ENCODE measurements around the gene PIEZO2. TPM values are rescaled to one million over a fixed set of nuclear protein-coding genes. Genes with fewer than 3 reads are reported as not detected.

The PIEZO2 gene
- polyA plus RNA-seq, 1 experiment: 2.8 TPM

DNA sequence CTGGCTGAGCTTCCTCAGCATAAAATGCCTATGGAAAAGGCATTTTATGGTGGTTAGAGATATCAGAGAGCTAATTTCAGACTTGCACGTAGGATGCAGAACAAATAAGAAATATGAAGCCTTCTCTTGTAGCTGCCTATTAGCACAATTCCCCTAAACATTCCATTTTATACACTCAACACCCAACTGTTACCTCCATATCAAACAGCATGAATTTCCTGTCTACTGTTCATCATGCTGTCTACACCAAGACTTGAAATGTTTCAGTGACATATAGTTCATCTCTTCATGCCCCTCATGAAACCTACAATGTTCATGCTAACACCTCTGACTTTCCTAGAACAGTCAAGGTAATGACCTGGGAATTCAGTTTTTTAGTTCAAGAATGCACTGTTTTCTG lies 249.9 kb downstream of the PIEZO2 start:
- Histone ChIP-seq H3K9me3 (ENCODE audit: control insufficient read depth, insufficient read depth, low read length) (no peaks in the 10 kb centered on the region), H3K27ac (ENCODE audit: low read depth, low read length) (no peak overlapping the region), H3K27me3 (ENCODE audit: control insufficient read depth, insufficient read depth, low read length) (peaks cover 3% of the 10 kb centered on the region), H3K4me3 (ENCODE audit: low read depth, low read length) (no peak overlapping the region)
- TF ChIP-seq CTCF (IDR thresholded peaks at IDR 0.05; ENCODE audit: low read depth, low read length): no peak
- CTCF ChIA-PET: no interaction called here
- POLR2A ChIA-PET: no interaction called here
- no peak for DNase-seq (ENCODE audit: low read depth, low spot score)

DNA sequence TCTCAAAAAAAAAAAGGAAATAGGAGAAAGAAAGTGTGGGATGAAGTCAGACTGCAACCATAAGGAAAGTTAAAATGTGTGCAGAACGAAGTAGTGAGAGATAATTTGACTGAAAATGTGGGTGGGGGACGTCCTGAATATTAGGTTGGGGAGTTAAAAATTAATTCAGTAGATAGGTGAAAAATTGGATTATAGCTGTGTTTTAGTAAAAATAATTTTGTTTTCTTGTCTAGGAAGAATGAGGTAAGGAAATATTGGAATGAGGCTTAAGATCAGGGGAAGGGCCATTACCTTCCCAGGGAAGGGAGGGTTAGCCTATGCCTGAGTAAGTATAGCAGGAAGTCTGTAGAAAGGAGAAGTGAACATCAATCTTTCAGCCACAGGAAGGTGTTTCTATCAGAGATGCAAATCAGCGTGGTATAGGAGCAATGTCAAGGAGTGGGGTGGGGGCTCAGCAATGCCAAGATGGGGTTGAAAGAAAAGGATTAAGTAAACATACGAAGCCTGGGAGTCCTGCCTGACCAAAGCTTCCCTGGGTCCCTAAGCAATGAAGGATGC lies 250.9 kb downstream of the PIEZO2 start:
- CTCF ChIA-PET: no interaction called here
- no peak overlapping the region for H3K4me3 ChIP-seq (ENCODE audit: low read depth, low read length)
- H3K9me3 ChIP-seq (ENCODE audit: control insufficient read depth, insufficient read depth, low read length): no peaks in the 10 kb centered on the region
- POLR2A ChIA-PET: interaction anchor here (0.7 kb wide), 1 partner anchor 253 kb away, joined by 3 read pairs; no protein-coding TSS in a partner anchor
- no peak for DNase-seq (ENCODE audit: low read depth, low spot score)
- H3K27ac ChIP-seq (ENCODE audit: low read depth, low read length): no peak overlapping the region
- TF ChIP-seq CTCF (IDR thresholded peaks at IDR 0.05; ENCODE audit: low read depth, low read length): no peak
- H3K27me3 ChIP-seq (ENCODE audit: control insufficient read depth, insufficient read depth, low read length): peaks cover 8% of the 10 kb centered on the region

- POLR2A ChIA-PET: no interaction called here
- CTCF ChIA-PET: no interaction called here
- H3K27ac ChIP-seq (ENCODE audit: low read depth, low read length): no peak overlapping the region
- TF ChIP-seq CTCF (IDR thresholded peaks at IDR 0.05; ENCODE audit: low read depth, low read length): no peak
- H3K27me3 ChIP-seq (ENCODE audit: control insufficient read depth, insufficient read depth, low read length): peaks cover 8% of the 10 kb centered on the region
- DNase-seq (ENCODE audit: low read depth, low spot score): no peak
- H3K9me3 ChIP-seq (ENCODE audit: control insufficient read depth, insufficient read depth, low read length): no peaks in the 10 kb centered on the region
- H3K4me3 ChIP-seq (ENCODE audit: low read depth, low read length): no peak overlapping the region
Observed at GRCh38 chr18:10896851-10897250, 252.5 kb downstream of the PIEZO2 start.

- no peak for DNase-seq (ENCODE audit: low read depth, low spot score)
- CTCF ChIA-PET: no interaction called here
- H3K27me3 ChIP-seq (ENCODE audit: control insufficient read depth, insufficient read depth, low read length): peaks cover 8% of the 10 kb centered on the region
Observed at GRCh38 chr18:10895976-10896375, 253.4 kb downstream of the PIEZO2 start.

GRCh38 chr18:10894501-10894900 lies 254.9 kb downstream of the PIEZO2 start:
- POLR2A ChIA-PET: no interaction called here
- H3K27me3 ChIP-seq (ENCODE audit: control insufficient read depth, insufficient read depth, low read length): peaks cover 5% of the 10 kb centered on the region
- no peak overlapping the region for H3K4me3 ChIP-seq (ENCODE audit: low read depth, low read length)
- no peaks in the 10 kb centered on the region for H3K9me3 ChIP-seq (ENCODE audit: control insufficient read depth, insufficient read depth, low read length)
- no peak for DNase-seq (ENCODE audit: low read depth, low spot score)
- CTCF ChIA-PET: no interaction called here
- no peak for TF ChIP-seq CTCF (IDR thresholded peaks at IDR 0.05; ENCODE audit: low read depth, low read length)
- H3K27ac ChIP-seq (ENCODE audit: low read depth, low read length): no peak overlapping the region

More at GRCh38 chr18:10895976-10896375, 253.4 kb downstream of the PIEZO2 start:
- no peak overlapping the region for H3K4me3 ChIP-seq (ENCODE audit: low read depth, low read length)
- TF ChIP-seq CTCF (IDR thresholded peaks at IDR 0.05; ENCODE audit: low read depth, low read length): no peak
- no peaks in the 10 kb centered on the region for H3K9me3 ChIP-seq (ENCODE audit: control insufficient read depth, insufficient read depth, low read length)
- H3K27ac ChIP-seq (ENCODE audit: low read depth, low read length): no peak overlapping the region
- POLR2A ChIA-PET: no interaction called here
